Activated CD4-positive, alpha-beta T cell treated with anti-CD3 and anti-CD28 coated beads, Interleukin-2, Interleukin-6, amounts not matched to agents 100 ng/mL and 50 ng/mL, durations not matched to agents 16 hours and 8 hours (primary cell): ENCODE data around the gene SF3A1.
A peak's percentile ranks its signal among the peaks of the same experiment; 100 is the strongest.

Experiments used
- DNase-seq: peaks from one replicate; pipeline ENCODE4 v3.0.0-alpha.2; 2020

Gene SF3A1

DNA sequence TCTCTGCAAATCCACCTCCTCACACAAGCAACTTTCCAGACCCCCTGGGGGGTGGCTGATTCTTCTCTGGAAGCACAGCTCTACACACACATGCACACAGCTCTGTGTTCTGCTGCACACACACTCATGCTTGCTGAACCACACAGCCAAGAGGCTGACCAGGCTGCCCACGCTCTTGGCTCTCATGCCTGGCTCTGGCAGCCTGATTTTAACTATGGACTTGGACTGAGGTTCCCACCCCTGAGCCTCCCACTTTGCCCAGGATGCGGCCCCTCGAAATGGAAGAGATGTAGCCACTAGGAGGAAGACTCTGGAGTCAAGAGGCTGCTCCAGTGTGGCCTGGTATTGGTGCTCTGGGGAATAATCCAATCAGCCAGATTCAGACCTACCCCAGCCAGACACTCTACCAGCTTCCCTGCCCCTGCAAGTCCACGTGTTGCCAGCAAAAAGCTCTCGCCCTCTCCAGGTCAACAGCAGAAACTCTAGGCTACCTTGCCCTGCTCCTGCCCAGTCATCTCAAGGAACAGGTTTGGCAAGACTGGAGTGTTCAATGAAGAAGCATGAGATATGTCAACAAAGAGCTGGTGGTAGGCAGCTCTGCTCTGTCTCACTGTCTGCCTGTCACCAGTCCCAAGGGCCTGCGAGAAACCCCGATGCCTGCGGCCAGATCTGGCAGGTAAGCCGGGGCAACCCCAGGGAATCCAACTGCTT is 58.5 kb downstream of the SF3A1 start:
- DNase-seq = no peak

DNA sequence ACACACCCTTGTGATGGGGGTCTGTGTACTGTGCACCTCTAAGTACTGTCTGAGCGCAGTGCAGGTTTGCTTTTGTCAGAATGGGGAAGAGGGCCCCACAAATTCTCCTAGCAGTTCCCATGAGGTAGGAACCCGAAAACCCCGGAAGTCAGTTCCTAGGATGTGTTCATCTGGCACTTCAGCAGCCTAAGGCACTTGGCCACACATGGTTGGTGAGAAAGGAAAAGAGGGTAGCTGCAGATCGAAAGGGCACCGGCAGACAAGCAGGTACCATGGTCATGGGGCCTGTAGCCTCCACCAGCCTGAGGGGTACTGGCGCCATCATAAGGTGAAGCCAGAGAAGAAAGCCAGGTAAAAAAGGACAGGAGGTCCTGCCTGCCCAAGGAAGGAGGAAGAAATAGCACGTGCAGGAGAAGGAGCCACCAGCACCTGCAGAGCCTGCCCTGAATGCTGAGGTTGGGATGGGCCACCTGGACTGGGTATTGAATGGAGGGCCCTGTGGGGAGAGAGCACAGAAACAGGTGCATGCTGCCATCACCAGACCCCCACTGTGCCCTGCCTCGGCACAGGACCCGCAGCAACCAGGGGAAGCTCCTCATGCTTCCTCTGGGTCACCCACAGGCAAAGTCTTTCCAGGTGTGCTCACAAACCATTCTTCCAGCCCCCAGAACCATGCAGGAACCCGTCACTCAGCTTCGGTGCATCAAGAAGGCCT is 59.3 kb downstream of the SF3A1 start:
- no peak for DNase-seq

DNA sequence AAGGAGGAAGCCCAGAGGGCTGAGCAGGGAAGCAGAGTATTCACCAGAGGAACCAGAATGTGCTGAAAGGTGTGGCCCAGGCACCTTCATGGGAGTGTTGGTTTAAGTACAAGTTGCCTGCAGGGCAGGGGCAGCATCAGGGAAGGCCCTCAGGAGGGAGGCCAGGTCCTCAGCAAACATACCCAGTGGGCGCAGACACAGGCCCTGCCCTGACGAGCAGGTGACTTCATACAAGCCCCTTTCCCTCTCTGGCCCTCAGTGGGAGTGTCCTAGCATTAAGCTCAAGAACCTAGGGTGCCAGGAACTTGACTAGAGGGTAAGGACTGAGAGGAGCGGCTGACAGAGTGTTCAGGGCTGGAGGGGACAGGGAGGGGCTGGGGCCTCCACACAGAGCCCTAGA is 59.9 kb downstream of the SF3A1 start:
- DNase-seq = no peak

DNA sequence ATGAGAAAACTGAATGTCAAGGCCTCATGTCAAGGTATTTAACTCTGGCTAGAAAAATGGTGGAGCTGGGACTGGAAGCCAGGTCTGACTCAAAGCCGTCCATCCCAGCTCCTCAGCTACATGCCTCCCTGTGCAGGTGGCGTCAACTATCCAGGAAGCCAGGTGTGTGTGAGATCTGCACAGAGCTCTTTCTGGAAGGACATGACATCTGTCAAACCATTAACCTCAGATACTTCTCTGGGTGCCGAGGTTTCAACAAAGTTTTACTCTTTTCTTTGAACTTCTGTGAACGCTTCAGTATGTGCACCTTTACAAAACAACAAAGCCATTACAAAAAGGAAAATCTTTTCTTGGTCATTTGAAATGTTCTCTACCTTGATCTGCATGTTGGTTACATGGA is 60.4 kb downstream of the SF3A1 start:
- DNase-seq = no peak

DNA sequence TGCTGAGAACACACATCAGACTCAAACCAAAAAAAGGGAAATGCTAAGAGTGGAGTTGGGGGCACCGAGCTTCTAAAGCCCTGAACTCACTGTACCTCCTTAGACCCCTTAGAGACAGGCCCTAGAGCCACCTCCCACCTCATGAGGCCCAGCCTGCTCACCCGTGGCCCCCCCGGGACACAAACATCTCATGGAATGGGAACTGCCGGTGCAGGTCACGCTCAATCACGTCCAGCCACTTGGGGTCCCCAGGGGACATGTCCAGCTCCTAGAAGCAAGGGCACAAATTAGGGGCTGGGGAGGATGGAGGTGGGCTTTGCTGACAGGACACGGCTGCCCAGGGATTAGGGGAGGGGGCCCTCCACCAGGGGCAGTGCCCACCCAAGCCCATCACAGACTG is 61.1 kb downstream of the SF3A1 start:
- no peak for DNase-seq

DNA sequence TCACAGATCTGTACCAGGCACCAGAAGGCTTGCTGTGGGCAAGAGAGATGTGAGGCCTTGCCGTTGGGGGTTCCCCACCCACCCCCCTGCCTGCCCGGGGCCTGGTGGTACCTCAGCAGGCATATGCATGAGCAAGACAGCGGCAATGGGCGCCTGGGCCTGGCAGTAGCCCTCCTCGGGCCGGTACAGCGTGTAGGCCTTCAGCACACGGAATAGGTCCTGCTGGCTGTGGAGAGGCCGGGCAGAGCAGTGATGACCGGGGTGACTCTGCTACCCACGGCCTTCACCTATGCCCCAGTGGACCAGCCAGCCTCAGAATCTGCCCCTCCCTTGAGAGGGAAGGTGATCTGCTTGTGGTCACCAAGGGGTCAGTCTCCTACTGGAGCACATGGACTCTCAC is 61.9 kb downstream of the SF3A1 start:
- no peak for DNase-seq

DNA sequence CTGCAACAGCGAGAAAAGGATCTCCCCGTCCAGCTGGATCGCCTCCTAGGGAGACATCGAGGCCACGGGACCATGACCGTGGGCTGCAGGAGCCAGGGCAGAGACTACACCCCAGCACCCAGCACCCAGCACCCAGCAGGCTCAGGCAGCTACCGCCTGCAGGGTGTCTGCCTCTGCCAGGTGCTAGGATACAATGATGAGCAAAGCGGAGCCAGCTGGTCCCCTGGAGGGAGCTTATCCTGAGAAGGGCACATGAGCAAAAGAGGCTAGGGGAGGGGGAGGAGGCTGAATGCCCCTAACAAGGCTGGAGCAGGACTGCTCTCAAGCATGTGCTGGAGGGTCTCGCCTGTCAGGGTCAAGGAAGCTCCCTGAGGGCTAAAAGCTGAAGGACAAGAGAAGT is 62.6 kb downstream of the SF3A1 start:
- no peak for DNase-seq

DNA sequence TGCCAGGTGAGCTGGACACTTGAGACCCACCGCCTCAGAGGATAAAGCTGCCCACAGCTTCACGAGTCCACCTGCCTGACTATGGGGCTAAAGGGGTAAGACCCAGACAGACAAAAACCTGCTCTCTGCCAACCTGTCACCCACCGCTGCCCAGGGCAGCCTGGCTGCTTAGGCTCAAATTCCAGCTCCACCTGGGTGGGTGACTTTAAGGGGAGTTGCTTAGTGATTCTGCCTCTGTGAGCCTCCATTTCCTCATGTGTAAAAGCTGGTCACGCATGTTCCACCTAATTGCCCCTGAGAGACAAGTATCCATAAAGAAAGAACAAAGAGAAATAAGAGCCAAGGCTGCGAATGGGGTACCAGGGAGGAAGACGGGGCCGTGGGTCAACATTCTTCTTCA is 63.7 kb downstream of the SF3A1 start:
- DNase-seq = no peak

DNA sequence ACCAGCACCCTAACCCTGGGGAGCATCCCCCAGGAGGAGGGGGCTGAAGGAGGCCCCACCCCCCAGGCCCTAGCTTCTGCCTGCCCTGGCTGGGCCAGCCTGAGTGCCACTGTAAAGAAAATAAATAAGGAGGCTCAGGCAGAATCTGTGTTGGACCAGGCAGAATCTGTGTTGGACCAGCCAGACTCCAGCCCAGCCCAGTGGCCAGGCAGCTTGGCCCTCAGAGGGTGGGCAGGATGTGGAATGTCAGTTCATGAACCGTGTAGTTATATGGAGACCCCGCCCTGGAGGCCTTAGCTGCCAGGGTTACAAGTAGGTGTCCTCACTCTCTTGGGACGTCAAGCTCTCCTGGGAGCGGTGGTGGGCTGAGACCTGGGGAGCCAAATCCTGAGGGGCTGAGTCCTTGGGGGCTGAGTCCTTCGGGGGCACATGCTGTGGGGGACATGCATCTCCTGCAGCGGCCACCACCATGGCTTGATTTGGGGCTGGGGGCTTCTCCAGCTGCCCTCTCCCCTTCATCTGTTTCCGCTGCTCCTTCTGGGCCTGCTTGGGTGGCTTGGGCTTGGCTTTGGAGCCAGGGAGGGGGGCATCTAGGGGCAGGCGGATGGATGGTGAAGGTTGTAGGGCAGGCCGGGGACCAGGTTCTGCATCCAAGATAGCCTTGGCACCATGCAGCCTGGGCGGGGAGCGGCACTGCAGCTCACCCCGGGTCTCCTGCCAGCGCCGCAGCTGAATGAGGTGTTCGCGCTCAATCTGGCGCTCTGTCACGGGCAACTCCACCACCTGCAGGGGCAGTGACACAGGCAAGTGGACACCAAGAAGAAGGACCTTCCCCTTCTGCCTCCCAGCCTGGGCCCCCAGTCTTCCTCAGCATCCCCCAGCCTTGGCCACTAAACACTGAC is 64.4 kb downstream of the SF3A1 start:
- DNase-seq = no peak

DNA sequence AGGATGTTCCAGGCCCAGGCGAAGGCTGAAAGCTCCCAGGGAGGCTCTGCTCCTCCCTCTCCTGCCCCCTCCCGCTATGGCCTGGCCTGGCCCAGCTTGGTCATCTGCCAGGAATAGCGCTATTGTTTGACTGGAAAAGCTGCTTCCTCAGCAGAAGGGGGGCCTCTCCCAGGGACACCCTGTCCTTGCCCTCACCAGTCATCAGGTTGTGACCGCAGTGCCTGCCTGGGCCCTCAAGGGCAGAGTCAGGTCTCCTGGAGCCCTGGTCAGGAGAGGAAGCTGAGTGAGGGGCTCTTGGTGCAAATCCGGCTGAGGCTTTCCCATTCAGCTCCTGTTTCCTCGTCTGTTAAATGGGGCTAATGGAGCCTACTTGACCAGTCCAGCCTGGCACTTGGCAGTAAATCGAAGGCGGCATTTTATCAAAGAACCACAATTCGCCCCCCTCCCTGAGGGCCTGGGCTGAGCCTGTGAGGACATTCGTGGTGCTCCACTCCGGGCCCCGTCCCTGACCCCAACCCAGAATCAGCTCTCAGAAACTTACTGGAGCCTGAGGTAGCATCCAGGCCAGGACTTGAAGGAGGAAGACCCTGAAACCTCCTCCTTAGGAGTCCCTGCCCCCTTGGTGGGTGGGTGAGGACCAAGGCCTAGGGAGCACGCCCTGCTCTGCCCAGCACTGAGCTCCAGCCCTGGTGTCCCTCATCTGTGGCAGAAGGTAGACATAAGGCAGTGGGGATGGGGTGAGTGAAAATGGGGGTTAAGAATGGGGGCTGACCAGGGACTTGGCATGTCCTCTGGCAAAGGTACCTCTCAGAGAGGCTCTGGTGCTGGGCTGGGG is 65.4 kb downstream of the SF3A1 start:
- no peak for DNase-seq

DNA sequence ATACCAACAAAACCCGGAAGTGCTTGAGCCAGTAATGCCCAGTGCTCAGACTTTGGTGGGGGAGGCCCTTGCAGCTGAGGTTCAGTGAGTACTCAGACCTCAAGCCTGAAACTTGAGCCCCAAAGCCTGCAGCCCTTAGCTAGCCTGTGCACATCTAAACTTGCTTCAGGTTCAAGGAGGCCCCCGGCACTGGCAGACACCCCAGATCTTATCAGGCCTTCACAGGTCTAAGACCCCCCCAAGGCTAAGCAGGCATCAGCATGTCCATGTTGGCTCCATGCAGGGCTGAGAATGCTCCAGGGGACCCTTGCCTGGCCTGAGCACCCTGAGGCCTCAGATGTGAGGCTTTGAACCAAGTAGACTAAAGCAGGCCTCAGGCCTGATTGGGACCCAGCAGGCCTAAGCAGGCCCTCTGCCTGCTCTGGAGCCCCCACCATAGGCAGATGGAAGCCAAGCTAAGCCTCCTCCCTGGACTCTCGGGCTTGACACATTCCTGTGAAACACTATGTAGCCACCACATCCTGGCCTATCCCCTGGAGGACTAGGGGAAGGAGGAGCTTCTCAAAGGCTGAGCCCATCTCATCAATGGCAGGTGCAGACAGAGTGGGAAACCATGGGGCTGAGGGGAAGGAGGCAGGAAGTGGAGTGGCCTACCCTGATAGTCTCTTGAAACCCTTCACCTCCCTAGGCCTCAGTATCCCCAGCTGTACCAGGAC is 66.2 kb downstream of the SF3A1 start:
- DNase-seq = no peak

DNA sequence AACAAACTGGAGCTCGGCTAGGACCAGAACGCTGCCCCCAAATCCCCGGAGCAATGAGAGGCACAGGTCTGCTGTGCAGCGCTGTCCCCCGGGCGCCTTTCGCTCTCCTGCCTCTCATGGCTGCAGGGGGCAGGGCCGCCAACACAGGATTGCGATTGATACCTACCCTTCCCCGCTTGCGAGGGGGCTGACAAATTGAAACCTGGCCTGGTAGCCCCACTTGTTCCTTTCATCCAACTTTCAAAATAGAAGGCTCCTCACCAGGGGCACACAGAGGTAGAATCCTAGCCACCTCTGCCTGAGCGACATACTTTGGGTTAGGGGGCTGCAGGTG is 66.7 kb downstream of the SF3A1 start:
- DNase-seq = no peak

DNA sequence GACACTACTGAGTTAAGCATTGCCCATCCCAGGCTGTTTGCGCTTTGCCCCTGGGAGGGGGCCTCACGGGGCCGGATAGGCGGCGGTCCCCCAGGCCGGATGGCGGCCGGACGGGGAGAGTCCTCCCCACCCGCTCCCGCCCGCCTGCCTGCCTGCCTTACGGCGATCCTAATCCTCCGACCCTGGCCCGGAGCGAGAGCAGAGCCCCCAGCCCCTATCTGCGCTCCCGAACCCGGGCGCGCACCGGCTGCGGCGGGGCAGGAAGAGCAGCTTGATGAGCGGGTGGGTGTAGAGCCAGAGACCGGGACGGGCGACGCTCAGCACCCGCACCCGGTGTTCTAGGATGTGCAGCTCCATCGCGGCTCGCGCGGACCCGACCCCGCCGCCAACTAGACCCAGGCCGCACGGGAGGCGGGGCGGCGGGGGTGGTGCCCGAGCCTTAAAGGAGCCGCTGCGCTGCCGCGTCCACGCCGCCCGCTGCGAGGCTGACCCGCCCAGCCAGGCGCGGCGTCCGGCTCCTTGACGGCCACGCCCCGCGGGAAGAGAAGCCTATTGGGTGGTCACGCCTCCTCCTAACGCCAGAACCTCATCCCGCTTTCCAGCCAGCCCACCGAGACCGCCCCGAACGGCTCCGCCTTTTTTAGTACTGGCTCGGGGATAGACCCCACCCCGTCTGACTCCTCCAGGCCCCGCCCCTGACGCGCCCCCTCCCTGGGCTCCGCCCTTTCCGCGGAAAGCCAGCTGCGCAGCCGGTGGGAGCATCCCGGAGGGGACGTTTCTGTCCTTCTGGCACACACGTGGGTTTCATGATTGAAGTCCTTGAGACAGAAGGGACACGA is 67.3 kb downstream of the SF3A1 start, which contains the start of gene CASTOR1:
TSS of gene CASTOR1 (minus strand) at position 365 of the 839 bp plus-strand sequence. CDS start at position 357, 8 bp downstream.
- peak; percentile 95 for DNase-seq

DNA sequence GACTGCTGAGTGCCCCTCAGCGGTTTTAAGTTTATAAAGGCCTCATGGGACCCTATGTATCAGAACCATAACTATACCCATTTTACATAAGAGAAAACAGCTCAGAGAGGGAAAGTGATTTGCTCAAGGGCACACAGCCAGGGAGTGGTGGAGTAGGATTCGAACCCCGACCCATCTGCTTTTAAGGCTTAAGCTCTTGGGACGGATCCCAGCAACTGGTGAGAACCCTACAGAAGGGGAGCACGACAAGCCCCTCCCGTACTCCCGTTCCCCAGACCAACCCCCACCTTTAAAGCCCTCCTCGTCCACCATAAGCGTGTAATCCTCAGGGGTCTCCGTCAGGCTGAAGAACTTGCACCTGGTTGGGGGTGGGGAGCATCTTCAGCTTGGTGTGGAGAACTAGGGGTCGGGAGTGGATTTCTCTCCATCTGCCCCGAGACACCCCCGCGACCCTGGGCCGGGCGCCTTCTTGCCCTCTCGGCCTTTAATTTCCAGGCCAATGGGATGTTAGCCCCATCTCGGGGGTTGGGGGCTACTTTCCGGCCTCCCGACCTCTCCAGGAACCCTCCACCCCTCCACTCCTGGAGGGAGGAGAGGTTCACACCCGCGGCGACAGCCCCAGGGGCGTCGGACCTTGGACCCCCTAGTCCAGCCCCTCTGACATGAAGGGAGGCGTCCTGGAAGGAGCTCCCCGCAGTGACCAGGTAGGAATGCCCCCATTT is 68.1 kb downstream of the SF3A1 start:
- no peak for DNase-seq

DNA sequence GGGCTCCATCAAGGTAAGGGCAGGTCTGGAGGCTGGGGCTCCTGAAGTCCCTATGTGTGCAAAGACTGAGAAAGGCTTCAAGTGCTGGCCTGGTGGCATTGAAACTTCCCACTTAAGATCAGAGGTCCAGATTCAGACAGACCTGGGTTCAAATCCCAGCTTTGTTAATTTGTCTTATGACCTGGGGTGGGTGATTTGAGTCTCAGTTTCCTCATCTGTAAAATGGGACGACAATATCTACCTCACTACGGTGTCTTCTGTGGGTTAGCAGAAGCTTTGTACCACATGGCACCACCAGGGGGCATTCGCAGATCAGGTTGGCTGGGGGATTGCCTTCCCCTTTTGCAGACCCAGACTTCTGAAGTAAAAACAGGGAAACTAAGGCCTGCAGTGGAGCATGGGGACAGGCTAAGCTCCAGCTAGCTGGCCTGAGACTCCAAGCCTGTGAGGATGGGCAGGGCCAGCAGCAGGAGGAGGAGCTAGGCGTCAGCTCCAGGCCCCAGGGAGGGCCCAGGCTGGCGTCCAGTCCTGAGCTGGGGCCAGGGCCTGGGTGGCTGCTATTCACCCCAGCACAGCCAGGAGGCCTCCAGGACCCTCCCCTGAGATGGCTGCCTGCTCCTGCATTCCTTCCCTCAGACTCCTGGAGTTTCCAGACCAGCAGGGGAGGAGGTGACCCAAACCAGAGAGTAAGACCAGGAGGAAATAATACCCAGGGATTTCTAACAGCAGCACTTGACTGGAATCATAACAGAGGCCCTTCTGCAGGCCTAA is 68.9 kb downstream of the SF3A1 start:
- peak; percentile 93 for DNase-seq

DNA sequence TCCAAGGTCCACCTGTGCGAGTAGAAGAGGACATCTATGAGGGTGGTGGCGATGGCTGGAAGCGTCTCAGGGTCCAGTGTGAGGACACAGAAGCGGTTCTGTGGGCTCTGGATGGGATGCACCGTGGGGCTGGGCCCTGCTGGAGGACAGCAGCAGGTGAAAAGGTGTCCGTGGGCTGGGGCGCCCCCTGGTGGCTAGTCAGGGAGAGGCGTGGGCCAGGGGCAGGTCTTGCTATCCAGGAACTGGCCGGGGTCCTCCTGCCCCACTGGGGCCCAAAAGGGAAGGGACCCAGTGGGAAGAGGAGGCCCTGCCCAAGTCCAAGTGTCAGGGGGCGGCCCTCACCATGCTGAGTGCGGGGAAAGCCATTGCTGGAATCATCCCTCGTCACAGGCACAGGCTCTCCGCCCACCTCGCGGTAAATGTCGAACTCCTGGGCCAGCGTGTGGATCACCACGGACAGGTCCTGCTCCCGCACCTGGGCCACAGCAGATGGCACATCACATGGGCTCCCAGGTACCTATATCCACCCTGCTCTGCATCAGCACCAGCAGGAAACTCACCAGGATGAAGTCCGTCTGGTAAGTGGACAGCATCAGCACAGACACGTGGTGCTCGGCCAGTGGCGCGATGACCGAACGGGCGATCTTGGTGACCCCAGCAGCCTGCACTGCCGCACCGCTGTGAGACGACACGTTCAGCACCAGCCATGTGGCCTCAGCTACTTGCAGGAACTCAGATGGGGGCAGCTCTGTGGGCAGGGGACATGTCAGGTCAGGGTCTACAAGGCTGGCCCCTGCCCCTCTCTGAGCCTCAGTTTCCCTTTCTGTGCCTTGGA is 69.7 kb downstream of the SF3A1 start:
- DNase-seq = peak; percentile 92

DNA sequence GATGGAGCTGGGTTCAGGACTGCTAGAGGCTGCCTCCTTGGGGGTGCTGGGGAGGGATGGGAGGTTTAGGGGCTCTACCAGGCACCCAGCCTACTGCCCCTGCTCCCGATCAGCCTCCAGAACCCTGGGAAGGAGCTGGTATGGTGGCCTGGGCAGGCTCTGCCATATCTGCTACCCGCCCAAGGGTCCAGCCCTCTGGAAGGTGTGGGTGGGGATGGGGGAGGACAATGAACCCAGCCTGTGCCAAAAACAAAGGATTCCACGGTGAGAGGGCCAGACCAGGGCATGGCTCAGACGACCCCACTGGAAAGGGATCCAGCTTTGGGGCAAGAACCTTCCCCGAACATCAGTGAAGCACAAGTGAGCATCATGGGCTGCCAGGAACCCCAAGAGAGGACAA is 70.4 kb downstream of the SF3A1 start:
- DNase-seq = no peak

DNA sequence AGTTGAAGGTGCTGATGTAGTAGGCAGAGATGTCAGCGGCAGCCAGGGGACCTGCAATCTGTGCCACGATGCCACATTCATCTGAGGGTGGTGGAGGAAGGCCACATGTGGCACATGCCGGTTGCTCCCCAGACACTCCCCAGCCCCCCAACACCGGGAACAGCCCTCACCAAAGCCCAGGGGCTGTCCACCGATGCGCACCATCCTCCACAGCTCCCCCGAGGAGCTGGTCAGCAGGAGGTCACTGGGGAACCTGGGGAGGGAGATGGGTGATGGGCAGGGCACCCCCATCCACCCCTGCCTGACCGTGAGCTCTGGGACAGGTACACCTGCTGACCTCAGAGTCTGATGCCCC is 70.9 kb downstream of the SF3A1 start:
- DNase-seq = no peak
